ENCODE data around the gene EBI3.

The EBI3 gene

GRCh38 chr19:4229179-4229931 is at the start of gene EBI3:
Gene EBI3 (plus strand): TSS chr19:4229523. CDS start chr19:4229551, 28 bp downstream.
- no peak within 1 kb of the TSS for H3K4me3 ChIP-seq (ENCODE audit: low read length)
- no peak for TF ChIP-seq CTCF (conservative IDR thresholded peaks at IDR 0.05; ENCODE audit: low read depth, low read length)
- DNase-seq (ENCODE audit: low read depth), result no peak

- DNase-seq (ENCODE audit: low read depth), result no peak
- no peak overlapping the region for H3K4me3 ChIP-seq (ENCODE audit: low read length)
- TF ChIP-seq CTCF (conservative IDR thresholded peaks at IDR 0.05; ENCODE audit: low read depth, low read length), result no peak
These were observed 48.2 kb upstream of the EBI3 start for GRCh38 chr19:4181053-4181508.

GRCh38 chr19:4182084-4182810 is 47.1 kb upstream of the EBI3 start, which contains the start of the genes ANKRD24 and SIRT6:
Gene ANKRD24 (plus strand): TSS chr19:4182689. CDS start chr19:4186426, 3,737 bp downstream.
Gene SIRT6 (minus strand): TSS chr19:4182563. CDS start chr19:4182539, 24 bp downstream.
- peak within 1 kb of the TSS; percentile 94 for H3K4me3 ChIP-seq (ENCODE audit: low read length)
- TF ChIP-seq CTCF (conservative IDR thresholded peaks at IDR 0.05; ENCODE audit: low read depth, low read length), result no peak
- DNase-seq (ENCODE audit: low read depth), result peak; percentile 81

- no peak for DNase-seq (ENCODE audit: low read depth)
- TF ChIP-seq CTCF (conservative IDR thresholded peaks at IDR 0.05; ENCODE audit: low read depth, low read length), result no peak
- H3K4me3 ChIP-seq (ENCODE audit: low read length), result no peak overlapping the region
These were observed 45.2 kb upstream of the EBI3 start for GRCh38 chr19:4183967-4184717.

GRCh38 chr19:4184718-4185352 is 44.5 kb upstream of the EBI3 start:
- H3K4me3 ChIP-seq (ENCODE audit: low read length), result no peak overlapping the region
- no peak for TF ChIP-seq CTCF (conservative IDR thresholded peaks at IDR 0.05; ENCODE audit: low read depth, low read length)
- DNase-seq (ENCODE audit: low read depth), result no peak

GRCh38 chr19:4185413-4186086 is 43.8 kb upstream of the EBI3 start:
- no peak for DNase-seq (ENCODE audit: low read depth)
- no peak overlapping the region for H3K4me3 ChIP-seq (ENCODE audit: low read length)
- no peak for TF ChIP-seq CTCF (conservative IDR thresholded peaks at IDR 0.05; ENCODE audit: low read depth, low read length)
